HuH-7 (cell line): Measurements from ENCODE around the gene FFAR3.

Experiments used
- DNase-seq: peaks from one replicate; pipeline ENCODE4 v3.0.0; 2011; ENCODE audit warnings: low spot score

Gene FFAR3

GRCh38 chr19:35330475-35330874 is 27.8 kb upstream of the FFAR3 start:
- no peak for DNase-seq

GRCh38 chr19:35331551-35332214 is 26.6 kb upstream of the FFAR3 start:
- DNase-seq: no peak

GRCh38 chr19:35332817-35333216 is 25.4 kb upstream of the FFAR3 start:
- no peak for DNase-seq

- DNase-seq: no peak
These were observed 24.0 kb upstream of the FFAR3 start for GRCh38 chr19:35334144-35334753.

GRCh38 chr19:35336166-35336955 is 21.9 kb upstream of the FFAR3 start:
- DNase-seq: no peak

GRCh38 chr19:35337097-35337983 is 20.9 kb upstream of the FFAR3 start:
- no peak for DNase-seq

- no peak for DNase-seq
These were observed 20.3 kb upstream of the FFAR3 start for GRCh38 chr19:35337984-35338296.

GRCh38 chr19:35340431-35340830 is 17.8 kb upstream of the FFAR3 start:
- no peak for DNase-seq

- DNase-seq: no peak
These were observed 17.3 kb upstream of the FFAR3 start for GRCh38 chr19:35341006-35341405.

- DNase-seq: no peak
These were observed 16.6 kb upstream of the FFAR3 start for GRCh38 chr19:35341565-35342225.

- DNase-seq: no peak
These were observed 15.8 kb upstream of the FFAR3 start for GRCh38 chr19:35342430-35342829.

GRCh38 chr19:35344511-35345031 is 13.7 kb upstream of the FFAR3 start:
- no peak for DNase-seq

GRCh38 chr19:35345671-35346111 is 12.6 kb upstream of the FFAR3 start:
- no peak for DNase-seq

- no peak for DNase-seq
These were observed 11.8 kb upstream of the FFAR3 start for GRCh38 chr19:35346193-35347052.

- no peak for DNase-seq
These were observed 10.9 kb upstream of the FFAR3 start, which contains the start of gene FFAR1 for GRCh38 chr19:35347171-35347929. FFAR1 (plus strand) TSS chr19:35347902; CDS start chr19:35351552, 3,650 bp downstream.

- DNase-seq: no peak
These were observed 10.3 kb upstream of the FFAR3 start for GRCh38 chr19:35347930-35348298.

GRCh38 chr19:35348911-35349611 is 9.2 kb upstream of the FFAR3 start:
- no peak for DNase-seq

- no peak for DNase-seq
These were observed 8.4 kb upstream of the FFAR3 start for GRCh38 chr19:35349614-35350521.
